K562 (cell line): ENCODE measurements around the gene TEX22. TPM values are rescaled to one million over a fixed set of nuclear protein-coding genes. Genes with fewer than 3 reads are reported as not detected.

Experiments used
- ATAC-seq: fragments of 200-7000 bp; cut with Tn5 transposase; 3 replicates; pipeline ENCODE4 v1.9.1; 2020; ENCODE audit warnings: moderate library complexity
- BruUV-seq: library from RNA; stranded (reverse); fragments of 400-500 nt; replicated peaks from 2 replicates; lab custom pipeline; 2021; lab: Mats Ljungman, UMichigan
- CTCF ChIA-PET: fragments of 300-600 bp; formaldehyde crosslinking; extraction: SDS; loops from one replicate; lab custom pipeline; 2021; ENCODE audit warnings: low intra/inter-chr PET ratio; lab: Yijun Ruan, JAX
- POLR2A ChIA-PET: fragments of 300-600, 350-650 bp; sonication (Branson Sonifier 250); formaldehyde crosslinking; extraction: SDS; loops from one replicate; lab custom pipeline; 2021; ENCODE audit warnings: antibody characterized with exemption, inconsistent platforms; lab: Yijun Ruan, JAX
- DNase-seq, 4 experiments: peaks; one replicate each; pipeline versions ENCODE4 v3.0.0 to v3.0.0-alpha.2; 2011 to 2018; ENCODE audit warnings: low spot score in 3 of 4, mixed read lengths in 3 of 4; ENCODE audit errors: extremely low read depth in 1 of 4
- FAIRE-seq: peaks from 2 replicates; lab custom pipeline; 2011; peaks lifted over from hg19 to GRCh38; lab: Jason Lieb, UNC
- H2AFZ ChIP-seq: 2 replicates; pipeline ENCODE4 v1.6.0; 2011; ENCODE audit warnings: low read depth, low read length, control low read depth, inconsistent platforms
- H3K27ac ChIP-seq: fragments of 200-600 bp; 3 replicates; pipeline ENCODE4 v1.8.0; 2011; ENCODE audit warnings: low read depth, mild to moderate bottlenecking, control low read depth, inconsistent platforms, low read length, moderate library complexity, mixed read lengths; ENCODE audit errors: extremely low read depth
- H3K27me3 ChIP-seq, 2 experiments: fragments of 300-600 bp in 1 of 2; 2 replicates in 1 of 2; 3 replicates in 1 of 2; pipeline versions ENCODE4 v1.6.0 to v1.8.0; 2011; ENCODE audit warnings: inconsistent platforms in 2 of 2, low read length in 2 of 2, mild to moderate bottlenecking in 1 of 2, mixed read lengths in 1 of 2, moderate library complexity in 1 of 2; ENCODE audit not compliant: control insufficient read depth in 2 of 2, insufficient read depth in 2 of 2
- H3K36me3 ChIP-seq: fragments of 300-600 bp; 3 replicates; pipeline ENCODE4 v1.8.0; 2011; ENCODE audit warnings: mild to moderate bottlenecking, low read length, inconsistent platforms; ENCODE audit not compliant: control insufficient read depth, insufficient read depth
- H3K4me1 ChIP-seq, 2 experiments: fragments of 200-600 bp in 1 of 2; replicated peaks in 1 of 2; 2 replicates in 1 of 2; 3 replicates in 1 of 2; pipeline versions ENCODE4 v1.5.1 to v1.8.0; 2011; ENCODE audit warnings: inconsistent platforms in 2 of 2, low read length in 2 of 2, mild to moderate bottlenecking in 1 of 2, mixed read lengths in 1 of 2, moderate library complexity in 1 of 2; ENCODE audit not compliant: control insufficient read depth in 2 of 2, insufficient read depth in 2 of 2
- H3K4me2 ChIP-seq: 2 replicates; pipeline ENCODE4 v1.6.1; 2011; ENCODE audit warnings: low read length, control low read depth, inconsistent platforms, mixed read lengths; ENCODE audit not compliant: insufficient read depth
- H3K4me3 ChIP-seq: fragments of 200-600 bp; sonication (generic), shearing (Covaris generic); 2 replicates; pipeline ENCODE4 v1.5.1; 2016; ENCODE audit warnings: control low read depth, inconsistent platforms
- H3K79me2 ChIP-seq: fragments of 200-600 bp; 3 replicates; pipeline ENCODE4 v1.8.0; 2011; ENCODE audit warnings: low read length, inconsistent platforms; ENCODE audit not compliant: control insufficient read depth, insufficient read depth
- H3K9ac ChIP-seq, 2 experiments: 2 replicates each; pipeline versions ENCODE4 v1.6.0 to v1.6.1; 2011; ENCODE audit warnings: low read depth in 2 of 2, low read length in 2 of 2, control low read depth in 1 of 2, inconsistent platforms in 1 of 2, mild to moderate bottlenecking in 1 of 2, mixed read lengths in 1 of 2; ENCODE audit not compliant: insufficient read depth in 1 of 2
- H3K9me1 ChIP-seq: one replicate; pipeline ENCODE4 v1.6.0; 2011; ENCODE audit warnings: inconsistent platforms, mild to moderate bottlenecking, low read length, moderate library complexity; ENCODE audit not compliant: control insufficient read depth, insufficient read depth
- H3K9me3 ChIP-seq: replicated peaks from 2 replicates; pipeline ENCODE4 v1.5.1; 2011; ENCODE audit warnings: low read depth, low read length, inconsistent platforms; ENCODE audit not compliant: control insufficient read depth, insufficient read depth
- H4K20me1 ChIP-seq: replicated peaks from 2 replicates; pipeline ENCODE4 v1.6.1; 2011; ENCODE audit warnings: low read length, inconsistent platforms, mixed read lengths; ENCODE audit not compliant: control insufficient read depth, insufficient read depth
- FOXK2 ChIP-seq, 2 experiments: fragments of 450-650 bp; IDR thresholded peaks in 1 of 2; conservative IDR thresholded peaks in 1 of 2; 2 replicates each; pipeline ENCODE4 v1.6.1; 2016; ENCODE audit warnings: low read depth in 2 of 2, mild to moderate bottlenecking in 1 of 2
- HES1 ChIP-seq: fragments of 450-650 bp; IDR thresholded peaks from 2 replicates; pipeline ENCODE4 v1.6.1; 2016; ENCODE audit warnings: low read depth, mild to moderate bottlenecking, moderate library complexity
- KAT7 ChIP-seq: sonication (generic); formaldehyde crosslinking; IDR thresholded peaks from 2 replicates; pipeline ENCODE4 v1.8.0; 2022; ENCODE audit warnings: missing genetic modification reagents, mild to moderate bottlenecking, borderline replicate concordance
- MLX ChIP-seq, 2 experiments: fragments of 450-650 bp in 1 of 2; sonication (generic) in 1 of 2; formaldehyde crosslinking; conservative IDR thresholded peaks; 2 replicates each; pipeline versions ENCODE4 v1.4.0 to v1.8.1; 2020 to 2022; ENCODE audit warnings: mild to moderate bottlenecking in 1 of 2, missing genetic modification reagents in 1 of 2
- PCBP2 ChIP-seq: fragments of 200-400 bp; formaldehyde crosslinking; IDR thresholded peaks from 2 replicates; pipeline ENCODE4 v1.6.1; 2018; ENCODE audit warnings: low read length, low read depth, mild to moderate bottlenecking, moderate library complexity; ENCODE audit not compliant: poor library complexity, severe bottlenecking
- POLR2G ChIP-seq: fragments of 200-400 bp; formaldehyde crosslinking; IDR thresholded peaks from 2 replicates; pipeline ENCODE4 v1.6.1; 2017; ENCODE audit warnings: low read depth, mild to moderate bottlenecking, antibody characterized with exemption, low read length, moderate library complexity
- PREB ChIP-seq: sonication (generic); formaldehyde crosslinking; IDR thresholded peaks from 2 replicates; pipeline ENCODE4 v1.8.1; 2023; ENCODE audit warnings: mild to moderate bottlenecking, missing genetic modification reagents
- ZNF311 ChIP-seq: fragments of 250-450 bp; sonication (Bioruptor Pico); IDR thresholded peaks from 2 replicates; pipeline ENCODE4 v1.4.0; 2020; ENCODE audit warnings: mild to moderate bottlenecking, moderate library complexity
- ZNF398 ChIP-seq: fragments of 250-450 bp; sonication (Bioruptor Pico); IDR thresholded peaks from 2 replicates; pipeline ENCODE4 v1.8.0; 2021; ENCODE audit warnings: moderate library complexity, mild to moderate bottlenecking, inconsistent platforms
- whole genome bisulfite sequencing: fragments of 100-300 bp; shearing (Covaris generic); methylation state at CpG from one replicate; pipeline ENCODE4 v1.1.6; 2016; ENCODE audit warnings: low coverage, mixed read lengths; ENCODE audit not compliant: insufficient coverage; ENCODE audit errors: missing lambda C conversion rate; 5-methylcytosine and 5-hydroxymethylcytosine counted together
- in situ Hi-C: fragments of 300-500 bp; cut with MboI; formaldehyde crosslinking; loops from 4 replicates; pipeline ENCODE4 v1.15.0; 2018; ENCODE audit warnings: inconsistent platforms, mixed read lengths
- intact Hi-C: fragments of 100-400 bp; cut with micrococcal nuclease; formaldehyde crosslinking; loops from 2 replicates; pipeline ENCODE4 v1.14.2; 2022
- polyA plus RNA-seq, 8 experiments: library from polyadenylated mRNA; depleted of rRNA in 4 of 8; stranded (reverse) in 5 of 8; unstranded in 3 of 8; fragments of >200 nt; fragmentation: Nextera tagmentation in 2 of 8; fragmentation: Illumina TruSeq in 1 of 8; extraction: Ambion mirVana in 2 of 8; extraction: Trizol in 1 of 8; gene quantifications; 2 replicates each; pipeline versions ENCODE4 v1.2.1 to v1.2.3, GENCODE V29; 2011 to 2014; ENCODE audit warnings: inconsistent platforms in 1 of 8, missing spikeins in 1 of 8
- total RNA-seq, 7 experiments: library from RNA; depleted of rRNA in 6 of 7; stranded (reverse); fragments of >200 nt in 6 of 7; fragmentation: Illumina TruSeq in 2 of 7; extraction: Trizol in 2 of 7; gene quantifications; 2 replicates each; pipeline versions ENCODE4 v1.2.1 to v1.2.3, GENCODE V29; 2011 to 2021; ENCODE audit warnings: low replicate concordance in 1 of 7

The TEX22 gene
- total and polyA plus RNA-seq, 9 of the 15 experiments (the other 6 are each of a cell fraction or from before 2014, with no cell fraction given) = 0.04 to 1.7 (median 0.23) TPM; not detected in 2

GRCh38 chr14:105388976-105389375 lies 9.4 kb upstream of the TEX22 start:
- ATAC-seq (no peak), DNase-seq (no peak), FAIRE-seq (no peak)
- Histone ChIP-seq H3K4me2 (no peak overlapping the region), H3K9me3 (no peaks in the 10 kb centered on the region), H3K9me1 (no peaks in the 10 kb centered on the region), H4K20me1 (no peaks in the 10 kb centered on the region; the same call in 1 of the 2 replicates), H3K27me3 (no peaks in the 10 kb centered on the region), H3K4me3 (no peak overlapping the region), H3K4me1 (peaks cover 0 to 52% of the 10 kb centered on the region in 2 experiments; a peak in 2 of 5 replicates), H2AFZ (no peak overlapping the region), H3K79me2 (no peaks in the 10 kb centered on the region), H3K9ac (peak overlapping the region in 1 of 2 experiments; percentile 68; a peak in 2 of 4 replicates), H3K36me3 (no peaks in the 10 kb centered on the region), H3K27ac (no peak overlapping the region)
- ChIA-PET CTCF (no interaction called here), POLR2A (interaction anchor here (0.5 kb wide), 1 partner anchor 13 kb away, joined by 3 read pairs; no protein-coding TSS in a partner anchor)
- intact Hi-C loops = no loop called here
- no TSS peak for BruUV-seq
- 66% methylated on average over 12 of the region's 16 CpGs for WGBS
- in situ Hi-C loops = no loop called here
- TF ChIP-seq POLR2G (0 out of 2 replicates have a peak, but pooled peaks have one; percentile 13), PCBP2 (no peak)

- Histone ChIP-seq H4K20me1 (no peaks in the 10 kb centered on the region; the same call in 1 of the 2 replicates), H3K4me1 (peaks cover 0 to 57% of the 10 kb centered on the region in 2 experiments; a peak in 2 of 5 replicates), H3K79me2 (no peaks in the 10 kb centered on the region), H3K9me3 (no peaks in the 10 kb centered on the region), H3K36me3 (no peaks in the 10 kb centered on the region), H3K4me2 (no peak overlapping the region), H3K4me3 (no peak overlapping the region), H3K9ac (peak overlapping the region in 1 of 2 experiments; percentile 52; a peak in 2 of 4 replicates), H3K27ac (no peak overlapping the region), H3K27me3 (no peaks in the 10 kb centered on the region), H2AFZ (no peak overlapping the region), H3K9me1 (no peaks in the 10 kb centered on the region)
- TF ChIP-seq ZNF398 (CRISPR knock-in tag) (no peak), FOXK2 (conservative IDR thresholded peaks at IDR 0.05 in 1 of 2, IDR thresholded peaks at IDR 0.05 in 1 of 2; ENCODE audit: low read depth in 2 of 2) (no peak), KAT7 (CRISPR knock-in tag) (no peak), MLX (CRISPR knock-in tag; conservative IDR thresholded peaks at IDR 0.05) (no peak), HES1 (no peak), PREB (no peak), ZNF311 (CRISPR knock-in tag) (no peak)
- in situ Hi-C loops (no loop called here), intact Hi-C loops (no loop called here)
- POLR2A ChIA-PET = interaction anchor here (0.5 kb wide), 1 partner anchor 14 kb away, joined by 3 read pairs; no protein-coding TSS in a partner anchor
- no peak for DNase-seq
- ATAC-seq = no peak
- WGBS = 57% methylated on average over 10 of the region's 12 CpGs
- CTCF ChIA-PET = no interaction called here
- FAIRE-seq = no peak
- no TSS peak for BruUV-seq
Observed at GRCh38 chr14:105389534-105389933, 8.8 kb upstream of the TEX22 start.
